B cell (primary cell): Measurements from ENCODE around the gene TCL1A. TPM values are rescaled to one million over a fixed set of nuclear protein-coding genes. Genes with fewer than 3 reads are reported as not detected.

Source experiments
- ATAC-seq: fragments of 200-7000 bp; cut with Tn5 transposase; one replicate; pipeline ENCODE4 v1.10.0; 2021; ENCODE audit warnings: low read depth, mild to moderate bottlenecking, moderate number of reproducible peaks, moderate library complexity
- CTCF ChIA-PET: fragments of 350-600 bp; sonication (Branson Sonifier 250); formaldehyde crosslinking; loops from one replicate; lab custom pipeline; 2021; ENCODE audit warnings: antibody characterized with exemption, inconsistent platforms; lab: Charles Lee
- POLR2A ChIA-PET: fragments of 350-600 bp; sonication (Branson Sonifier 250); formaldehyde crosslinking; loops from one replicate; lab custom pipeline; 2021; ENCODE audit warnings: antibody characterized with exemption; lab: Charles Lee
- DNase-seq: peaks from one replicate; pipeline ENCODE4 v3.0.0; 2013
- H2AFZ ChIP-seq: 2 replicates; pipeline ENCODE4 v1.6.1; 2012; ENCODE audit warnings: mild to moderate bottlenecking, low read depth, low read length; ENCODE audit not compliant: insufficient read depth, poor library complexity, severe bottlenecking
- H3K27ac ChIP-seq, 2 donors: 1 replicate in 1 of 2; 2 replicates in 1 of 2; pipeline ENCODE4 v1.5.1; 2012 to 2013; ENCODE audit warnings: low read length in 2 of 2, mild to moderate bottlenecking in 2 of 2, moderate library complexity in 1 of 2
- H3K27me3 ChIP-seq, 4 experiments: fragments of 200-600 bp in 1 of 4; sonication (generic) in 1 of 4; replicated peaks in 1 of 4; 1 replicate in 2 of 4; 2 replicates in 2 of 4; pipeline versions ENCODE4 v1.6.1 to v1.7.0; 2013 to 2016; ENCODE audit warnings: low read length in 3 of 4, mild to moderate bottlenecking in 2 of 4, mixed read lengths in 1 of 4, moderate library complexity in 1 of 4; ENCODE audit not compliant: insufficient read depth in 4 of 4, control insufficient read depth in 3 of 4; ENCODE audit errors: control extremely low read depth in 1 of 4
- H3K36me3 ChIP-seq, 2 experiments: replicated peaks in 1 of 2; 1 replicate in 1 of 2; 2 replicates in 1 of 2; pipeline versions ENCODE4 v1.6.1 to v1.7.1; 2013; ENCODE audit warnings: low read length in 1 of 2; ENCODE audit not compliant: insufficient read depth in 2 of 2, control insufficient read depth in 1 of 2; ENCODE audit errors: control extremely low read depth in 1 of 2, extremely low read depth in 1 of 2
- H3K4me1 ChIP-seq, 2 donors: fragments of 200-600 bp in 1 of 2; sonication (generic) in 1 of 2; 1 replicate in 1 of 2; 2 replicates in 1 of 2; pipeline versions ENCODE4 v1.5.1 to v1.6.1; 2013 to 2017; ENCODE audit warnings: low read length in 2 of 2; ENCODE audit not compliant: control insufficient read depth in 2 of 2, insufficient read depth in 2 of 2
- H3K4me2 ChIP-seq: replicated peaks from 2 replicates; pipeline ENCODE3; 2012; ENCODE audit warnings: mild to moderate bottlenecking, low read depth, low read length; ENCODE audit not compliant: poor library complexity, severe bottlenecking
- H3K4me3 ChIP-seq, 5 experiments: fragments of 200-600 bp in 1 of 5; sonication (generic) in 1 of 5; 1 replicate in 3 of 5; 2 replicates in 2 of 5; pipeline versions ENCODE4 v1.5.1 to v1.7.0; 2011 to 2016; ENCODE audit warnings: low read length in 4 of 5, mild to moderate bottlenecking in 4 of 5, low read depth in 2 of 5, control low read depth in 1 of 5, moderate library complexity in 1 of 5; ENCODE audit not compliant: insufficient read depth in 1 of 5; ENCODE audit errors: control extremely low read depth in 1 of 5, extremely low read depth in 1 of 5
- H3K79me2 ChIP-seq: fragments of 200-600 bp; sonication (generic); one replicate; pipeline ENCODE4 v1.6.0; 2016; ENCODE audit warnings: low read length; ENCODE audit not compliant: control insufficient read depth, insufficient read depth
- H3K9ac ChIP-seq: fragments of 200-600 bp; sonication (generic); 2 replicates; pipeline ENCODE4 v1.6.1; 2017; ENCODE audit warnings: mild to moderate bottlenecking, low read length, moderate library complexity
- H3K9me3 ChIP-seq, 3 donors: one replicate each; pipeline versions ENCODE4 v1.6.1 to v1.7.1; 2013; ENCODE audit warnings: low read length in 2 of 3; ENCODE audit not compliant: control insufficient read depth in 2 of 3, insufficient read depth in 1 of 3; ENCODE audit errors: control extremely low read depth in 1 of 3
- H4K20me1 ChIP-seq: 2 replicates; pipeline ENCODE4 v1.6.0; 2012; ENCODE audit warnings: mild to moderate bottlenecking, low read length; ENCODE audit not compliant: insufficient read depth, control insufficient read depth, poor library complexity, severe bottlenecking
- H3K27ac Mint-ChIP-seq: one replicate; pipeline ENCODE4 v1.8.0; 2021; ENCODE audit warnings: mixed read lengths
- H3K27me3 Mint-ChIP-seq: one replicate; pipeline ENCODE4 v1.8.0; 2021; ENCODE audit warnings: mixed read lengths
- H3K4me1 Mint-ChIP-seq: one replicate; pipeline ENCODE4 v1.8.0; 2021; ENCODE audit warnings: mixed read lengths
- H3K4me3 Mint-ChIP-seq: one replicate; pipeline ENCODE4 v1.8.0; 2021; ENCODE audit warnings: mixed read lengths
- H3K9me3 Mint-ChIP-seq: one replicate; pipeline ENCODE4 v1.8.0; 2022; ENCODE audit warnings: mixed read lengths; ENCODE audit not compliant: insufficient read depth
- EZH2 ChIP-seq: IDR thresholded peaks from 2 replicates; pipeline ENCODE4 v1.6.1; 2012; ENCODE audit warnings: borderline replicate concordance, low read depth, mild to moderate bottlenecking, moderate library complexity, low read length; ENCODE audit not compliant: insufficient read depth, poor library complexity, severe bottlenecking
- WGBS: methylation state at CpG from one replicate; pipeline ENCODE4 v1.1.5; 2013; ENCODE audit warnings: missing lambda C conversion rate; ENCODE audit not compliant: insufficient coverage; 5-methylcytosine and 5-hydroxymethylcytosine counted together
- intact Hi-C: fragments of 100-400 bp; cut with micrococcal nuclease; formaldehyde crosslinking; loops from one replicate; pipeline ENCODE4 v1.10.0; 2022
- polyA plus RNA-seq: library from polyadenylated mRNA; depleted of rRNA; stranded (reverse); fragments of >200 nt; gene quantifications from 2 replicates; pipeline ENCODE4 v1.2.3, GENCODE V29; 2012
- total RNA-seq, 2 donors: library from RNA; stranded (reverse); fragments of 120-200 nt in 1 of 2; gene quantifications; 1 replicate in 1 of 2; 2 replicates in 1 of 2; pipeline versions ENCODE4 v1.2.3 to v1.2.4, GENCODE V29; 2013 to 2022
- TF ChIP-seq, protein P1 (sequence below): fragments of 200-600 bp; IDR thresholded peaks from one replicate; pipeline ENCODE4 v1.8.0; 2022; ENCODE audit warnings: antibody characterized with exemption, mild to moderate bottlenecking

TCL1A gene
- total and polyA plus RNA-seq, 2 donors (not counting 1 experiment from before 2014, with no cell fraction given): 272 to 770 TPM

DNA sequence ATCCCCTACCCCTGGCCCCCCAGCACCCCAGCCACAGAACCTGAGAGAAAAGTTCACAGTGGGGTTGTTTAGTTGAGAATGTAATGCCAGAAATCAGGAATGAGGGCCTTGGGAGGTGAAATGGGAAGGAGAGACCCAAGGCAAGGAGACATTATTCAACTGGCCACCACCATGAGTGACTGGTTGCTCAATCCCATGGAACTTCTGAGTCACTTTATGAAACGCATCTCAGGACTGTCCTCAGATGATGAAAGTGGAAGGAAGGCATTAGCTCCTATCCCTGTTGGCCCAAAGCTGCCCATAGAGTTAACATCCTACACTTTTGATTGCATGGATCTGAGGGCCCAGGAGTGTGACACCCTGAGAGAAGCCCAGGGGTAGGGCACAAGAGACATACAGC is 25.4 kb upstream of the TCL1A start:
- Mint-ChIP-seq H3K4me1 (peaks cover 41% of the 10 kb centered on the region), H3K4me3 (no peak overlapping the region), H3K9me3 (peaks cover 5% of the 10 kb centered on the region), H3K27ac (peak overlapping the region; percentile 72), H3K27me3 (peaks cover under 1% of the 10 kb centered on the region)
- POLR2A ChIA-PET: no interaction called here
- Histone ChIP-seq H3K27ac (peak overlapping the region in 1 of 2 donors; percentile 67), H2AFZ (no peak overlapping the region), H4K20me1 (no peaks in the 10 kb centered on the region), H3K4me1 (peaks cover 27 to 35% of the 10 kb centered on the region in 2 donors), H3K9ac (no peak overlapping the region), H3K27me3 (no peaks in the 10 kb centered on the region), H3K36me3 (no peaks in the 10 kb centered on the region), H3K9me3 (peaks cover 0 to 16% (median 14%) of the 10 kb centered on the region in 3 donors), H3K4me3 (no peak overlapping the region), H3K79me2 (peaks cover 54% of the 10 kb centered on the region), H3K4me2 (no peak overlapping the region)
- WGBS: 88% methylated on average over 1 of the region's 1 CpG
- ATAC-seq (no peak), DNase-seq (no peak)
- TF ChIP-seq, protein P1, sequence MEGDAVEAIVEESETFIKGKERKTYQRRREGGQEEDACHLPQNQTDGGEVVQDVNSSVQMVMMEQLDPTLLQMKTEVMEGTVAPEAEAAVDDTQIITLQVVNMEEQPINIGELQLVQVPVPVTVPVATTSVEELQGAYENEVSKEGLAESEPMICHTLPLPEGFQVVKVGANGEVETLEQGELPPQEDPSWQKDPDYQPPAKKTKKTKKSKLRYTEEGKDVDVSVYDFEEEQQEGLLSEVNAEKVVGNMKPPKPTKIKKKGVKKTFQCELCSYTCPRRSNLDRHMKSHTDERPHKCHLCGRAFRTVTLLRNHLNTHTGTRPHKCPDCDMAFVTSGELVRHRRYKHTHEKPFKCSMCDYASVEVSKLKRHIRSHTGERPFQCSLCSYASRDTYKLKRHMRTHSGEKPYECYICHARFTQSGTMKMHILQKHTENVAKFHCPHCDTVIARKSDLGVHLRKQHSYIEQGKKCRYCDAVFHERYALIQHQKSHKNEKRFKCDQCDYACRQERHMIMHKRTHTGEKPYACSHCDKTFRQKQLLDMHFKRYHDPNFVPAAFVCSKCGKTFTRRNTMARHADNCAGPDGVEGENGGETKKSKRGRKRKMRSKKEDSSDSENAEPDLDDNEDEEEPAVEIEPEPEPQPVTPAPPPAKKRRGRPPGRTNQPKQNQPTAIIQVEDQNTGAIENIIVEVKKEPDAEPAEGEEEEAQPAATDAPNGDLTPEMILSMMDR: no peak
- no peak for TF ChIP-seq EZH2
- CTCF ChIA-PET: no interaction called here
- intact Hi-C loops: no loop called here

DNA sequence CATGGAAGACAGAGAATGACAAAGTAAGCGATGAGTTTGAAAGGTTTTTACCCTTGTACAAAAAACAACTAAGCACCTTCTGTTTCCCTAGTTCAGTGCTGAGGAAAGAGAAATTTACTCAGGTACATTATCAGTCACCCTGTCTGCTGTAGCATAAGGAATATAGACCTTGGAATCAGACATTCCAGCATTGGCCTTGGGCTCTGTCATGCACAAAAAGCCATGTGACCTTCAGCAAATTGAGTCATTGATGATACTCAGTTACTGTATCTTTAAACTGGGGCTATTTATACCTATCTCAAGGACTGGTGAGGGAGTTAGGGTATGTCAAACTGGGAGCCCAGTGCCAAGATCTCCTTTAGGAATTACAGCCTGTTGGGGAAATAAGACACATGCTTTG is 19.3 kb upstream of the TCL1A start:
- no CpG with 5 or more reads among the region's 1 CpG for WGBS
- ChIA-PET POLR2A (no interaction called here), CTCF (no interaction called here)
- no peaks in the 10 kb centered on the region for H3K27me3 ChIP-seq
- DNase-seq: no peak
- no peaks in the 10 kb centered on the region for H3K9me3 Mint-ChIP-seq
- H3K4me2 ChIP-seq: no peak overlapping the region
- no peaks in the 10 kb centered on the region for H3K36me3 ChIP-seq
- peaks cover 29% of the 10 kb centered on the region for H3K79me2 ChIP-seq
- H3K4me1 Mint-ChIP-seq: peaks cover 53% of the 10 kb centered on the region
- H3K4me3 ChIP-seq: no peak overlapping the region
- intact Hi-C loops: loop anchor here (5.0 kb wide), 1 partner anchor 36 kb away; no protein-coding TSS in a partner anchor
- peaks cover 29 to 47% of the 10 kb centered on the region in 2 donors for H3K4me1 ChIP-seq
- H3K4me3 Mint-ChIP-seq: no peak overlapping the region
- no peaks in the 10 kb centered on the region for H3K9me3 ChIP-seq
- H3K9ac ChIP-seq: no peak overlapping the region
- H3K27ac Mint-ChIP-seq: peak overlapping the region; percentile 6
- H3K27me3 Mint-ChIP-seq: peaks cover 25% of the 10 kb centered on the region
- TF ChIP-seq, protein P1: no peak
- no peak for TF ChIP-seq EZH2
- no peak for ATAC-seq
- no peaks in the 10 kb centered on the region for H4K20me1 ChIP-seq
- H3K27ac ChIP-seq: no peak overlapping the region
- H2AFZ ChIP-seq: no peak overlapping the region
